HCEC 1CT (cell line): ENCODE results near the gene MUC13.
"Not testable (repeated sequence)": the region's sequence is repeated elsewhere in the genome, so short reads cannot be mapped to it uniquely, and the experiment has no call there.

ENCODE experiments used
- DNase-seq: peaks from one replicate; pipeline ENCODE4 v3.0.0-alpha.2; 2017

Gene MUC13, protein sequence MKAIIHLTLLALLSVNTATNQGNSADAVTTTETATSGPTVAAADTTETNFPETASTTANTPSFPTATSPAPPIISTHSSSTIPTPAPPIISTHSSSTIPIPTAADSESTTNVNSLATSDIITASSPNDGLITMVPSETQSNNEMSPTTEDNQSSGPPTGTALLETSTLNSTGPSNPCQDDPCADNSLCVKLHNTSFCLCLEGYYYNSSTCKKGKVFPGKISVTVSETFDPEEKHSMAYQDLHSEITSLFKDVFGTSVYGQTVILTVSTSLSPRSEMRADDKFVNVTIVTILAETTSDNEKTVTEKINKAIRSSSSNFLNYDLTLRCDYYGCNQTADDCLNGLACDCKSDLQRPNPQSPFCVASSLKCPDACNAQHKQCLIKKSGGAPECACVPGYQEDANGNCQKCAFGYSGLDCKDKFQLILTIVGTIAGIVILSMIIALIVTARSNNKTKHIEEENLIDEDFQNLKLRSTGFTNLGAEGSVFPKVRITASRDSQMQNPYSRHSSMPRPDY

DNA sequence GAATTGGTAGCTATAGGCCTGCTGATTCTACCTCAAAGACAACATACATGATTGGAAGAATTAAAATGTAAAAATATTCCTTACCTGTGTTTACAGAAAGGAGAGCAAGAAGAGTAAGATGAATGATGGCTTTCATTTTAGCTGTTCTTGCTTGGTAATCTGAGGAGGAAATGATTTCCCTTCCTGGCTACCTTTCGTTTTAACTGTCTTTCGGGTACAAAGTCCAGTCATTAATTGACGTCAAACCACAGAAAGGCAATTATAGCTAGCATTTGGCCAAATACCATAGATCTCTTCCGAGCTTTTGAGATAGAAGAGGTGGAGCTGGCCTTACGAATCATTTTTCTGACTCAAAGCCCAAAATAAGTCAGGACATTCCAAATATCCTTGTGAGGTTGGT is at the start of gene MUC13:
Gene MUC13 (minus strand): TSS at position 175 of the 400 bp plus-strand sequence. CDS start 39 bp downstream, at position 136.
- no peak for DNase-seq

DNA sequence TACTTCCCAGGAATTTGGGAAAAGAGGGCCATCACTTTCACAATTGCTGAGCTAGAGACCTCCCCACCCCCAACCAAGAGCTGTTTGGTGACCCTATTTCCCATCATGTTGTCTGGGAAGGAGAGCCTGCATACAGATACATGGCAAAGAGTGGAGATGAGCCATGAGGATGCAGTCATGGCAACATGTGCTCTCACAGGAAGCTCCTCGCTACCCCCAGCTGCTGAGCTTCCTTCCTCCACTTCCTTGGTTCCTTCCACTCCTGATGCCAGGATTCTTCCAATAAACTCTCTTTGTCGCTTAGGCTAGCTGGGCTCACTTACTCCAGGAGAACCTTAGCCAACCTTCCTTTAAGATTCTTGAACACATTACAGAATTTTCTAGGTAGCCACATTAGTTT is 48.3 kb upstream of the MUC13 start:
- no peak for DNase-seq

DNA sequence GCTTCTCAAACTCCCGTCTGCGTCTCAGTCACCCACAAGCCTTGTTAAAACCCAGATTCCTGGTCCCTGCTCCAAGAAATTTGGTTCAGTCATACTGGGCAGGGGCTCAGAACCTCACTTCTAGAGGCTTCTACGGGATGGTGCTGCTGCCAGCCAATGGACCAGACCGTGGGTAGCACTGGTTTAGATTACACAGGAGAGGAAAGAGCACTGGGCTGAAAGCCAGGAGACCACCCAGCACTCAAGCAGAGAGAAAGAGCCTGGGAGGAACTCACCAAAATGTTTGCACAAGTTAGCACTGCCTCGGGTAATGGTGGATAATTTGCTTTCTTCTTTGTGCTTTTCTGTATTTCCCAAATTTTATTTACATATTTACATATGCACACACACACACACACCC is 46.9 kb upstream of the MUC13 start:
- no peak for DNase-seq

DNA sequence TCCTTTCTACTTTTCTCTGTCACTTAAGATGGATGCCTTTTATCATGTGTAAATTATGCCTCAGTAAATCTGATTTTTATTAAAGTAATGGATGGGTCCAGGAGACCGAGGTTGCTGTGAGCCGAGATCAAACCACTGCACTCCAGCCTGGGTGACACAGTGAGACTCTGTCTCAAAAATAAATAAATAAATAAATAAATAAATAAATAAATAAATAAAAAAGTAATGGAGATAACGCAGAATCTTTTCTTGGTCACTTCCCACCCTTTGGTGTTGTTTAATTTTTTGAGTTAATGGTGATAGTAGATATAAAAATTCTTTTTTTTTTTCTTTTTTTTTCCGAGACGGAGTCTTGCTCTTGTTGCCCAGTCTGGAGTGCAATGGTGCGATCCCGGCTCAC is 44.1 kb upstream of the MUC13 start:
- no peak for DNase-seq

DNA sequence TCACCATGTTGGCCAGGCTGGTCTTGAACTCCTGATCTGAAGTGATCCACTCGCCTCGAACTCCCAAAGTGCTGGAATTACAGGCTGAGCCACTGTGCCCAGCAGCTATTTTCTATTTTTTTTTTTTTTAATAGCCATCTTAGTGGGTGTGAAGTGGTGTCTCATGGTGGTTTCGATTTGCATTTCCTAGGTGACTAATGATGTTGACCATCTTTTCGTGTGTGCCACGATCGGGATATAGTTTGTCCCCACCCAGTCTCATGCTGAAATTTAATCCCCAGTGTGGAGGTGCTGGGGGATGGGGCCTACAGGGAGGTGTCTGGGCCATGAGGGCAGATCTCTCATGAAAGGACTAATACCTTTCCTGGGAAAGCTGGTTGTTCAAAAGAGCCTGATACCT is 41.8 kb upstream of the MUC13 start:
- DNase-seq: no peak

DNA sequence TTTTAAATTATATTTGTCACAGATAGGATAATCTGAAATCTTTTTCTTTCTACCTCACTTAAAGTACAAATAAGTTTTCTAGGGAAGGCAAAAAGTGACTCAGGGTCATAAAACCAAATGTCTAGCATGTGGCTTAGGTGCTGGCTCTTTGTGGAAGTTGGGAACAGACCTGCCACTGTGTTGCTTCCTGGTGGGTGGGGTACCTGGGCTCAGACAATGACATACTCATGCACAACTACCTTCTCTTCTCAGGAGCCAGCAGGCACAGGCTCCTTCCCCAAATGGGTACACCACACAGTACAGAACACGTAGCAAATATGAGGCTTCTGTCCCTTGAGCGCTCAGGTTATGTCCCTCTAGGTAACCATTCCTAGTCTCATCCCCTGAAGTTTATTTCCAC is 40.1 kb upstream of the MUC13 start:
- DNase-seq: no peak

DNA sequence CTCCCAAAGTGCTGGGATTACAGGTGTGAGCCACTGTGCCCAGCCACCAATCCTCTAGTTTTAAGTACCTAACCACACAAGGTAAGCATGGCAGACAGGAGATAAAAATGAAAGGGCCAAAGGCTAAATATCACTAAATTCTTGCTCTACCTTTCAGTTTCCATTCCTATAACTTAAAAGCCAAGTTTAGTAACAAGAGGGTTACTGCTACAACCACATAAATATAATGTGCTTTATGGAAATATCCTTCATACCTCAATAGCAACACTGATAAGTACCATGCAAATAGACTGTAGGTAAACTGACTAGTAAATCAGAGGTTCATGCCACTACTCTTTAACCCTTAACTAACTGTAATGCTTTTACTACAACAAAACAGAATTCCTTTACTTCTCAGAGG is 38.7 kb upstream of the MUC13 start:
- no peak for DNase-seq

DNA sequence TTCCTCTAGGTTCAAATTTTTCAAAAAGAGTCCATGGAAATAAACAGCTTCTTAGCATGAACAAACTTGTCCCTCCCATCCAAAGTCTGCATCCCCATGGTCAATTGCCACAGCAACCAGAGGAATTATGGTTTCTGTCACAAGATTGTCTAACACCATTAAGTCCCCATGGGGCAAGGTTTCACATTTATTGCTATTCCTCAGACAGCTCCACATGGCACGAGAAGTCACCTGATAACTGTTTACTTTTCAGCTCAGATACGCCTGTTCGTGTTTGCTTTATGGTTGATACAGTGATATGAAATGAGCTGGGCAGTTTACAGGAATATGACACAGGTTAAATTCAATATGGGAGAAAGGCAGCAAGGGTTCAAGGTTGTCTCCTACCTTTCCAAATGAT is 37.9 kb upstream of the MUC13 start:
- DNase-seq: no peak

DNA sequence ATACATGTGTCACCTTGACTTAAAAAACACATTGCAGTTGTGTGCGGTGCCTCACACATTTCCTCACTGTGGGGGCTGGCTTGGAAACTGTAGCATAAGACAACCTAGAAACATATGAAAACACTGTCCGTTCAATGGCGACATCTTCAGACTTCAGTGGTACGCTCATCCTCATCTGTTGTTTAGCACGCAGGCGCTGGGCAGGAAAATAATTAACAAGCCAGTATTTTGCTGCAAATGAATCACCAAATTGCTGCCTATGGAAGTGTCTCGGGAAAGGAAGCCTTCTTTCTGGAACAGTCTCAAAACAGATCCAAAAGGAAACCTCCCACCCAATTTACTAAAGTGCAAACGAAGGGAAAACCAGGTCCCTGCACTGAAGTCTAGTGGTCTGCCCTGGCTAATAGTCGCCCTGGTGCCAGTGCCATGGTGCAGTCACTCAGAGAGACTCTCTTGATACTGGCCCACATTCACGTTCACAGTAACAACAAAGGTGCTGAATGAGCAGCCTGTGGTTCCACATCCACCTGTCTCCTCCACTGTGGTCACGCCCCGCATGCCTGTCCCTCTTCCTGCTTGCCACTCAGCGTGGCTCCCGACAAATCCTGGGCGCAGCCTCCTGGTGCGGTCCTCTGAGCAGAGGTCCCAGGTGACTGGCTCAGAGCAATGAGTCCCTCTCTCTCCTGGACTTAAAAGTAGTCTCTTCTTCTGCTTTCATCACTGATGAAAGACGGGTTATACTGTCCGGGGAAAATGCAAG is 35.6 kb upstream of the MUC13 start:
- no peak for DNase-seq

DNA sequence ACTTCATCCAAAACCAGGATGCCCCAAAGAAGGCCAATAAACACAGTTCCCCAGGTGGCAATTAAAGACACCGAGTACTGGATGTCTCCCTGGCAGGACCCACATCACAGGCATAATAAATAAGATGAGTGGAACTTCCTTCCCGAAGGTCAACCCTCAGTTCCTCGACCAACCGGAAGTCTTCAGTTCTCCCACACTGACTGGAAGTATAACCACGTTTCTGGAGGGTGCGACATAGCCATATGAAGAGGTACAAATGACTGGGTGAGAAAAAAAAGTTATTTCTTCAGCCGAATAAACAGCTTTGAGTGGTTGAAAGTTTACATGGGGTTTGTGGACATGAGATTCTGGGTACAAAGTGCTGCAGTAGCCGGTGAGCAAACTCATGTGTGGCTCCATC is 34.6 kb upstream of the MUC13 start:
- no peak for DNase-seq

DNA sequence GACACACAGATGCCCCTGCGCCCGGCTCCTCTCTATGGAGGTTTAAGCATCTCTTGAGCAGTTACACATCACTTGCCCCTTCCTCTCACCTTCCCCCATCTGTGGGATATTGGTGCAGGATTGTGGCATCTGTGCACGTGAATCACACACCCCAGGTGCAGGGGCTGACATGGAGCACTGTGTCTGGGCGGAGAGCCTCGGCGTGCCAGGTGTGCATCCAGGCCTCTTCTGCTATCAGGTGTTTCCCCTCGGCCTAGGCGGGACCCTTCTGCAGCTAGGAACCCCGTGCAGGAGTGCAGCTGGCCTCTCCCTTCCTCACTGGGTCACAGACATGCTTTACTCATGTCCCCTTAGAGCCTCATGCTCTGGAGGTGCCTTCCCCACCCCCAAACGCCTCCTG is 33.4 kb upstream of the MUC13 start:
- DNase-seq: no peak

DNA sequence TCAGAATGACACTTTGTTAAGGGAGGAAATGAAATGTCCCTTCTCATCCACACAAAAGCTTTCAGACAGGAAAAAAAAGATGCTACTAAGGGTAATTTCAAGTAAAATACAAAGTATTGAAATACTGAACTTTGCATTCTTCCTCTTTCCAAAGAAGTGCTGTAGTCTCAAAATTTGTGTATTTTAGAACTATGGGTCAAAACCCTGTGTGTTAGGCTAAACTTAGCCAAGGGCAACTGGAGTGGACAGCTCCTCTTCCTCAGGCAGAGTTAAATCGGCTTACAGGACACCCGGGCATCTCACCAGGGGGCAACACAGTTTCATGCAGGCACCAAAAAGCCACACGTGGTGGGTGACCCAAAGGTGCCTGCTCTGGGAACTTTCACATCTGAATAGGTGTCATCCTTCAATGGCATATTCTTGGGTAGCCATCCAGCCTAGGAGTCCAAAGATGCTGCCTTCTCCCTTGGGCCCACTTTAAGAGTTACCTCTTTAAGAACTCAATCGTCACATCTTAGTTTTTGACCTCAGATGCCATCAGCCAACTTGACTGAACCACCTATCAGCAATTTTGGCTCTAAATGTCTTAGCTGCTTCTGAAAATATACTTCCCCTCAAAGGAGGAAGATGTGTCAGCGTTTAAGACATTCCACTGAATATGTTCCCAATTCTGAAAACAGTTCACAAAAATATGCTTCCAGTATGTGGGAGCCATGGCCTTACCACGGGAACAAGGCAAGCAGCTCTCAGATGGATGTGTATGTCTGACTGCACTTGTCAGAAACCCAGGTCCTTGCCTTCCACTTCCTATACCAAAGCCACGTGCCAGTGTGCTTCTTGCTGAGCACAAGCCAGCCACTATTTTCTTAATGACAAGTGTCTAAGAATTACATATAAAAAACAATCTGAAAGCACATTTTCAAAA is 32.2 kb upstream of the MUC13 start:
- no peak for DNase-seq

DNA sequence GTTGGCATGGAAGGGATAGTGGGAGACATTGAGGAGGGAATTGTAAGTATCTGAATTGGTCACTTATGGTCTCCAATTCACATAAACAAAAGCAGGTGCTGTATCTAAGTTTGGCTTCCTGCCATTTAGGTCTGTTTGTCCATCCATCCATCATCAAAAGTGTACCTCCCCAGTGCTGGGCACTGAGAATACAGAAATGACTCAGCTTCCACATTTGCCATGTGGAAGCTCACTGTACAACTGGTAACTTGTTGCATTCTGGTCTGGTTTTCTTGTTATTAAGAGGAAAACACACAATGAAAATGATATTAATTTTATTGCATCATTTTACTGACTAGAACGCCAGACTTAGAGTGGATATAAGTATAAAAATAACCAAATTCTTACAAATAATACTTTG is 30.9 kb upstream of the MUC13 start:
- DNase-seq: no peak

DNA sequence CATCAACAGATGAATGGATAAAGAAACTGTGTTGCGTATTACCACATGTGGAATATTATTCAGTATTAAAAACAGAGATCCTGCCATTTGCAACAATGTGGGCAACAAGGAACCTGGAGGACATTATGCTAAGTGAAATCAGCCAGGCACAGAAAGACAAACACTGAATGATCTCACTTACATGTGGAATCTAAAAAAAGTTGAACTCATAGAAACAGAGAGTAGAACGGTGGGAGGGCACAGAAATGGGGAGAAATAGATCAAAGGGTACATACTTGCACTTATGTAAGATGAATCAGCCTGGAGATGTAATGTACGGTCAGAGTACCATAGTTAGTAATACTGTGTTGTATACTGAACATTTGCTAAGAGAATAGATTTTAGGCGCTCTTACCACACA is 29.8 kb upstream of the MUC13 start:
- DNase-seq: peak; percentile 58

DNA sequence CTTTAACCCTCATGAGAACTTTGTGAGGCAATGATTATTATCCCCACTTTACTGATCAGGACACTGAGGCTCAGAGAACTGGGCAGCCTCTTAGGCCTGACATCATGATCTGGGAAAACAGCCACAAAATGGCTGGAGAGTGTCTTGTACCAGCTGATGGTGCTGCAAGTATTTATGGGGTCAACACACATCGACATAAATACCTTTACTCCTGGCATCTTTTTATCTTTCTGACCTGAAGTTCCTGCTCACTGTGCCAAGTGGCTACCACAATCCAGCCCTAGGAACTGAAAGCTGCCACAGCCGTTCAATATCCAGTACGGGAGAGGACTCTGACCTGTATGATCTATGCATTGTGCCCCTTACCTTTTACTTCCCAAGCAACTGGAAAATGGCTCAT is 29.2 kb upstream of the MUC13 start:
- no peak for DNase-seq

DNA sequence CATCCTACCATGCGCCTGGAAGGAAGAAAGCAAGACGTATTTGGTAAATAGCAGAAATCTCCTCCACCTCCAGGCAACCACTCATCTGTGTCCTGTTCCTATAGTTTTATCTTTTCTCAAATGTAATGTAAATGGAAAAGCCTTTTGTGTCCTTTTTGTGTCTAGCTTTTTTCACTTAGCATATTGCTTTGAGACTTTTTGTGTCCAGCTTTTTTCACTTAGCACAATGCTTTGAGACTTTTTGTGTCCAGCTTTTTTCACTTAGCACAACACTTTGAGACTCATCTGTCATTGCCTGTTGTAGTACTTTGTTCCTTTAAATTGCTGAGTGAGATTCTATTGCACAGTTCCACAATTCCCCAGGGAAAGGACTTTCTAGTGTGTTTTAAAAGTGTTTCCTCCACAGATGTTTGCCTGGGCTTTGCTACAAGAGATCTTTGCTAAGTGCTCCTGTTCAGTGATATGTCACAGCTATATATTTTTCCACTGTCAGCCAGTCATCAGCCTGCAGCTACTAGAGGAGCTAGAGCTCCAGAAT is 27.9 kb upstream of the MUC13 start:
- no peak for DNase-seq

DNA sequence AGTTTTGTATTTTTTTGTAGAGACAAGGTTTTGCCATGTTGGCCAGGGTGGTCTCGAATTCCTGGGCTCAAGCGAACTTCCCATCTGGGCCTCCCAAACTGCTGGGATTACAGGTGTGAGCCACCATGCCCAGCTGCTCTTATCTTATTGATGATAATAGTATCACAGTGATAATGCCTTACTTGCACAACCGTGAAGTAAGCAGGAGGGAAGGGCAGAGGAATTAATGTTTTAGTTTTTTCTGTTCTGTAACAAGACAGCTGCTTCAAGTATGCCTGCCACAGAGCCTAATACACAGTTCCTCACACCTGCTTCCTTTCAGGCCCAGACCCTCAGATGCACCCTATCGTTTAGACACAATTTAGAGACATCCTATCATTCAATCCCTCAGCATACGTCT is 26.1 kb upstream of the MUC13 start:
- no peak for DNase-seq

DNA sequence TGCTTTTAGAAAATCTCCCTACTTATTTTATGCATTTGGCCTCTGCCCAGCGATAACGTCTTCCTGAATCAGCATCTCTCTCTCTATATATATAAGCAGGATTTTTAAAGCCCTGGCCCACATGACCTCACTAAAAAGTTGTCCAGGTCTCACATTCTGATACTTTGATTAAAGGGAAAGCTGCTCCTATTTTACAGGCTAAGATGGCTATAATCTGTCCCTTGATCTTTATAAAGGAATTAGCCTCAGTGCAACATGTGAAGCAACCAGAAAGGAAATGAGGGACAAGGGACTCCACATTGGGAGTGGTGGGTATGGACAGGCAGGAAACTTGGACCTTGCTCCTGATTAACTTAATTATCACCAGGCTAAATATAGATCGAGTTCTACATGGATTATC is 25.6 kb upstream of the MUC13 start:
- no peak for DNase-seq

DNA sequence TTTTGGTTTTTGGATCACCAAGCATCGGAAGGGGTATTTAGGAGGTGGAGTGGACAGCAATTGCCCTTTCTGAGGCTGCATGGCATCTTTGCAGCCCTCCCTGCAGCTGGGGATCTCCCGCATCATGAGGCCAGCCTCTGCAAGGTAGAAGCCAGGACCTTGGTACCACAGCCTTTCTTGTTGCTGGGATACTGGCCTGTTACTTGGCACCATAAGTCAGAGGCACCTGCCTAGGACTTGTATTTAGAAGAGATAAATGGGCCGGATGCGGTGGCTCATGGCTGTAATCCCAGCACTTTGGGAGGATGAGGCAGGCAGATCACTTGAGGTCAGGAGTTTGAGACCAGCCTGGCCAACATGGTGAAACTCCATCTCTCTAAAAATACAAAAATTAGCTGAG is 23.4 kb upstream of the MUC13 start:
- DNase-seq: not testable (repeated sequence)

DNA sequence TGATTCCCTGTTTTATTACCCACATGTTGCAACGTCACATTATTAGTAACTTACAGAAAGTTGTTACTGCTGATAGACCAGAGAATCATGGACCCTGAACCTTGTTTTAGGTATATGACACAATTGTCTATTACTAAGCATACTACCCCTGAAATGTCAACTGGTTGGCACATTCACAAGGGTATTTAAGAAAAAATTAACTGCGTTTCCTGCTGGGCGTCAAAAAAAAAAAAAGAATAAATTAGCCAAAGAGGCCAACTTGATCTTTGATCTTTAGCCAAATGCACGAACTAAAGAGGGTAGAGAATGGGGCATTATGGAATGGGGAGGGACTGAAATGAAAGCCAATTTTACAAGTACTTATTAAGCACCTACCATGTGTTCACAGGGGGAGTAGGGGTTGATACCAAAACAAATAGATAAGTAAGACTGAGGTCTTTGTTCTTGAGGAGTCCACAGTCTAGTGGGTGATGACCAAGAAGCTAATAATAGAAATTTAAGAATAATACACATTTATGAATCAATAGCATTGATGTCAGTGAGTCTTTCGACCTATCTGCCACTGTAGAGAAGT is 17.8 kb upstream of the MUC13 start:
- DNase-seq: no peak

DNA sequence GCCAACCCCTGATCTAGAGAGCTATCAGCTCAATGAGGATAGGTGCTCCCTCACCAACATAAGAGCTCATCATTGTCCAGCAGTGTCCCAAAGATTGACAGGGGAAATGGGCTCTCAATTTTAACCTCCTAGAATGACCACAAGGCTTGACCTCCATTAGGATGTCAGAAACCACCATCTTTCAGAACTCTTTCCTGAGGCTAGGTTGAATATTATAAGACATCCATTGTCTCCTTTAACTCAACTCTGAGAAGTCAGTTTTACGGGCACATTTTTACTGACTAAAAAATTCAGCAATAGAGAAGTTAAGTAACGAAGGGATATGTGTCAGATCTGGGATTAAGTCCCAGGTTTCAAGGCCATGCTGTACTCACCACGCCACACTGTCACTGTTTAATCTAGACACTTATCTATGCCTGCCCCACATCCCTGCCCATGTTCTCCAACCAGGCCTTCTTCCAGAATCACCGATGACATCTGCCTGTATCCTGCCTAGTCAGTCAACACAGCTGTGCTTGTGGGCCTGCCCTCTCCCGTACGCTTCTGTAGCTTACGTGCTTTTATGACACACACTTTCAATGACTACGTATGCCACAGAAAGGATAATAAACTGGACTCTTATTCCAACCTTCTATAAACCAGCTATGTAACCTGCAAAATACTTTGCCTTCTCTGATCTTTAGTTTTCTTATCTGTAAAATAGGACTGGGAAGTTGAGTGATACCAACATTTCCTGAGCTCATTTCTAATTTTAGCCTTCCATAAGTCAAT is 17.1 kb upstream of the MUC13 start:
- DNase-seq: peak; percentile 70

DNA sequence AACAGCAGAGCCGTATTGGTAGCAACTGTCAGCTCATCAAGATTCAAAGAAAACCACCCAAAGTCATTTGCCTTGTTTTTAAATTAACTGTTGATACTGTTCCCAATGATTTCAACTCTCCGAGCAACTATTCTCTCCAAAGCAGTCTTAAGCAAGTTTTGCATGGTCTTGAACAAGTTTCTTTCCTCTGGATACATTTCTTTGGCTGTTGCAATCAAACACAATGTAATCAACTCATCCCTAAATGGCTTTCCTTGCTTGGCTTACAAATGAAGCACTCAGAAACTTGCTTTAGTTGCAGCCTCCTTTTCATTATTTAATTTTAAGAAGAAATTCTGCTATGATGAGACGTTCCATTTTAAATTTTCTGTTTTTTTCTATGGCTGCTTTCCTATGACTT is 15.5 kb upstream of the MUC13 start:
- no peak for DNase-seq
